ENCODE results near the gene GORAB. TPM values are rescaled to one million over a fixed set of nuclear protein-coding genes. Genes with fewer than 3 reads are reported as not detected.
A peak's percentile ranks its signal among the peaks of the same experiment; 100 is the strongest.

The GORAB gene
- polyA plus RNA-seq (2012; ENCODE audit: missing spikeins): 8.1 TPM

GRCh38 chr1:170531758-170532657 is at the start of gene GORAB:
TSS of gene GORAB (plus strand) at chr1:170532166. CDS start at chr1:170532224, 58 bp downstream.
- FAIRE-seq (peak; percentile 98), DNase-seq (ENCODE audit: insufficient read length) (peak; percentile 76)
- peak; percentile 93 for TF ChIP-seq POLR2A (IDR thresholded peaks at IDR 0.05; ENCODE audit: low read depth, low read length)
- TF ChIP-seq POLR2AphosphoS5 (IDR thresholded peaks at IDR 0.05; ENCODE audit: low read depth, low read length): peak; percentile 91
- TF ChIP-seq TAF1 (IDR thresholded peaks at IDR 0.05; ENCODE audit: borderline replicate concordance, low read depth, low read length): peak; percentile 60; the same call in 1 of the 2 replicates

GRCh38 chr1:170483051-170483450 is 48.9 kb upstream of the GORAB start:
- DNase-seq (ENCODE audit: insufficient read length) (no peak), FAIRE-seq (no peak)
- TF ChIP-seq TAF1 (IDR thresholded peaks at IDR 0.05; ENCODE audit: borderline replicate concordance, low read depth, low read length): no peak
- no peak for TF ChIP-seq POLR2AphosphoS5 (IDR thresholded peaks at IDR 0.05; ENCODE audit: low read depth, low read length)

GRCh38 chr1:170487503-170487902 is 44.5 kb upstream of the GORAB start:
- FAIRE-seq (no peak), DNase-seq (ENCODE audit: insufficient read length) (no peak)
- TF ChIP-seq POLR2AphosphoS5 (IDR thresholded peaks at IDR 0.05; ENCODE audit: low read depth, low read length) (no peak), POLR2A (IDR thresholded peaks at IDR 0.05; ENCODE audit: low read depth, low read length) (no peak), TAF1 (IDR thresholded peaks at IDR 0.05; ENCODE audit: borderline replicate concordance, low read depth, low read length) (no peak)

GRCh38 chr1:170491291-170491690 is 40.7 kb upstream of the GORAB start:
- TF ChIP-seq TAF1 (IDR thresholded peaks at IDR 0.05; ENCODE audit: borderline replicate concordance, low read depth, low read length) (no peak), POLR2AphosphoS5 (IDR thresholded peaks at IDR 0.05; ENCODE audit: low read depth, low read length) (no peak), POLR2A (IDR thresholded peaks at IDR 0.05; ENCODE audit: low read depth, low read length) (no peak)
- no peak for DNase-seq (ENCODE audit: insufficient read length)
- FAIRE-seq: no peak

GRCh38 chr1:170494369-170494768 is 37.6 kb upstream of the GORAB start:
- FAIRE-seq (no peak), DNase-seq (ENCODE audit: insufficient read length) (no peak)
- TF ChIP-seq TAF1 (IDR thresholded peaks at IDR 0.05; ENCODE audit: borderline replicate concordance, low read depth, low read length) (no peak), POLR2A (IDR thresholded peaks at IDR 0.05; ENCODE audit: low read depth, low read length) (no peak), POLR2AphosphoS5 (IDR thresholded peaks at IDR 0.05; ENCODE audit: low read depth, low read length) (no peak)

GRCh38 chr1:170495006-170495405 is 37.0 kb upstream of the GORAB start:
- FAIRE-seq (no peak), DNase-seq (ENCODE audit: insufficient read length) (no peak)
- no peak for TF ChIP-seq TAF1 (IDR thresholded peaks at IDR 0.05; ENCODE audit: borderline replicate concordance, low read depth, low read length)
- TF ChIP-seq POLR2AphosphoS5 (IDR thresholded peaks at IDR 0.05; ENCODE audit: low read depth, low read length): no peak
- TF ChIP-seq POLR2A (IDR thresholded peaks at IDR 0.05; ENCODE audit: low read depth, low read length): no peak

GRCh38 chr1:170498876-170499275 is 33.1 kb upstream of the GORAB start:
- DNase-seq (ENCODE audit: insufficient read length) (no peak), FAIRE-seq (no peak)
- TF ChIP-seq TAF1 (IDR thresholded peaks at IDR 0.05; ENCODE audit: borderline replicate concordance, low read depth, low read length) (no peak), POLR2AphosphoS5 (IDR thresholded peaks at IDR 0.05; ENCODE audit: low read depth, low read length) (no peak), POLR2A (IDR thresholded peaks at IDR 0.05; ENCODE audit: low read depth, low read length) (no peak)

GRCh38 chr1:170503665-170504064 is 28.3 kb upstream of the GORAB start:
- FAIRE-seq (no peak), DNase-seq (ENCODE audit: insufficient read length) (no peak)
- TF ChIP-seq POLR2AphosphoS5 (IDR thresholded peaks at IDR 0.05; ENCODE audit: low read depth, low read length) (no peak), POLR2A (IDR thresholded peaks at IDR 0.05; ENCODE audit: low read depth, low read length) (no peak), TAF1 (IDR thresholded peaks at IDR 0.05; ENCODE audit: borderline replicate concordance, low read depth, low read length) (no peak)

- FAIRE-seq: no peak
- no peak for DNase-seq (ENCODE audit: insufficient read length)
- TF ChIP-seq POLR2AphosphoS5 (IDR thresholded peaks at IDR 0.05; ENCODE audit: low read depth, low read length) (no peak), TAF1 (IDR thresholded peaks at IDR 0.05; ENCODE audit: borderline replicate concordance, low read depth, low read length) (no peak)
Observed at GRCh38 chr1:170510163-170510562, 21.8 kb upstream of the GORAB start.

GRCh38 chr1:170511038-170511437 is 20.9 kb upstream of the GORAB start:
- TF ChIP-seq POLR2AphosphoS5 (IDR thresholded peaks at IDR 0.05; ENCODE audit: low read depth, low read length) (no peak), TAF1 (IDR thresholded peaks at IDR 0.05; ENCODE audit: borderline replicate concordance, low read depth, low read length) (no peak), POLR2A (IDR thresholded peaks at IDR 0.05; ENCODE audit: low read depth, low read length) (no peak)
- FAIRE-seq (no peak), DNase-seq (ENCODE audit: insufficient read length) (no peak)

- DNase-seq (ENCODE audit: insufficient read length): no peak
- no peak for FAIRE-seq
- TF ChIP-seq POLR2A (IDR thresholded peaks at IDR 0.05; ENCODE audit: low read depth, low read length) (no peak), POLR2AphosphoS5 (IDR thresholded peaks at IDR 0.05; ENCODE audit: low read depth, low read length) (no peak), TAF1 (IDR thresholded peaks at IDR 0.05; ENCODE audit: borderline replicate concordance, low read depth, low read length) (no peak)
Observed at GRCh38 chr1:170513138-170513537, 18.8 kb upstream of the GORAB start.

- DNase-seq (ENCODE audit: insufficient read length) (no peak), FAIRE-seq (no peak)
- TF ChIP-seq TAF1 (IDR thresholded peaks at IDR 0.05; ENCODE audit: borderline replicate concordance, low read depth, low read length): no peak
- no peak for TF ChIP-seq POLR2A (IDR thresholded peaks at IDR 0.05; ENCODE audit: low read depth, low read length)
Observed at GRCh38 chr1:170518185-170518834, 13.7 kb upstream of the GORAB start.

All from GM12892 (cell line).